Transverse colon (tissue), 4 donors: Measurements from ENCODE around the gene B4GALNT2. TPM values are rescaled to one million over a fixed set of nuclear protein-coding genes. Genes with fewer than 3 reads are reported as not detected.
"Not testable (repeated sequence)": the region's sequence is repeated elsewhere in the genome, so short reads cannot be mapped to it uniquely, and the experiment has no call there.

Experiments
- DNase-seq: peaks from one replicate; pipeline ENCODE4 v3.0.0-alpha.2; 2019
- H3K27ac ChIP-seq, 4 donors: fragments of 200-600 bp; sonication (generic); 2 replicates each; pipeline ENCODE4 v1.5.1; 2016 to 2018; ENCODE audit warnings: inconsistent platforms in 4 of 4
- H3K27me3 ChIP-seq: fragments of 200-600 bp; sonication (generic); 2 replicates; pipeline ENCODE4 v1.5.1; 2017; ENCODE audit warnings: inconsistent platforms
- H3K36me3 ChIP-seq, 4 donors: fragments of 200-600 bp; sonication (generic); 2 replicates each; pipeline ENCODE4 v1.5.1; 2017 to 2019; ENCODE audit warnings: inconsistent platforms in 4 of 4
- H3K4me1 ChIP-seq, 4 donors: fragments of 200-600 bp; sonication (generic); 2 replicates each; pipeline ENCODE4 v1.5.1; 2017 to 2020; ENCODE audit warnings: inconsistent platforms in 4 of 4
- H3K4me3 ChIP-seq, 4 donors: fragments of 200-600 bp; sonication (generic); 1 replicate in 1 of 4; 2 replicates in 3 of 4; pipeline versions ENCODE4 v1.5.1 to v1.6.1; 2017 to 2019; ENCODE audit warnings: inconsistent platforms in 4 of 4
- H3K9me3 ChIP-seq, 2 donors: fragments of 200-600 bp; sonication (generic); 2 replicates each; pipeline ENCODE4 v1.5.1; 2017 to 2019; ENCODE audit warnings: inconsistent platforms in 2 of 2
- CTCF ChIP-seq, 5 experiments: fragments of 200-600 bp in 3 of 5; fragments of 450-650 bp in 2 of 5; sonication (generic) in 3 of 5; IDR thresholded peaks; 1 replicate in 2 of 5; 2 replicates in 3 of 5; pipeline ENCODE4 v1.5.1; 2016 to 2017; ENCODE audit warnings: antibody characterized with exemption in 5 of 5, inconsistent platforms in 3 of 5, mild to moderate bottlenecking in 2 of 5, moderate library complexity in 1 of 5
- EP300 ChIP-seq: sonication (generic); formaldehyde crosslinking; IDR thresholded peaks from one replicate; pipeline ENCODE4 v1.6.1; 2017; ENCODE audit warnings: antibody characterized with exemption, low read depth
- POLR2A ChIP-seq: fragments of 450-650 bp; IDR thresholded peaks from one replicate; pipeline ENCODE4 v1.6.1; 2016; ENCODE audit warnings: antibody characterized with exemption, mild to moderate bottlenecking, moderate library complexity
- POLR2AphosphoS5 ChIP-seq, 3 donors: sonication (generic); formaldehyde crosslinking; IDR thresholded peaks; one replicate each; pipeline ENCODE4 v1.6.1; 2016; ENCODE audit warnings: antibody characterized with exemption in 3 of 3
- WGBS, 2 donors: methylation state at CpG; one replicate each; pipeline ENCODE4 v1.1.5; 2018; ENCODE audit warnings: low coverage in 1 of 2; 5-methylcytosine and 5-hydroxymethylcytosine counted together
- in situ Hi-C, 4 donors: fragments of 200-750 bp; cut with MboI; loops; one replicate each; pipeline versions ENCODE4 v1.15.0 to v1.15.1; 2017; ENCODE audit warnings: low sequenced_read_pairs in 3 of 4, low pct_ligation_motif_present in 1 of 4, low pct_unique_long_range_greater_than_20kb in 1 of 4
- intact Hi-C: fragments of 100-400 bp; cut with DNase I; formaldehyde crosslinking; loops from one replicate; pipeline ENCODE4 v1.15.1; 2023; ENCODE audit warnings: low total_unique reads
- total RNA-seq, 4 donors: library from RNA; depleted of rRNA; stranded (reverse); fragments of >200 nt; gene quantifications; one replicate each; pipeline ENCODE4 v1.1.0, GENCODE V29; 2016

The B4GALNT2 gene
- total RNA-seq, 4 donors from 2014 or later, result 19.8 to 75.9 (median 47.3) TPM

- Histone ChIP-seq H3K4me3 (no peak overlapping the region), H3K36me3 (no peaks in the 10 kb centered on the region), H3K27me3 (peaks cover 5% of the 10 kb centered on the region), H3K4me1 (peaks cover 0 to 16% (median 7%) of the 10 kb centered on the region in 4 donors), H3K27ac (peak overlapping the region in 3 of 4 donors; percentile 21 to 45 (median 31)), H3K9me3 (no peaks in the 10 kb centered on the region)
- TF ChIP-seq CTCF (IDR thresholded peaks at IDR 0.05), result no peak
- no peak for TF ChIP-seq EP300
- TF ChIP-seq POLR2AphosphoS5 (IDR thresholded peaks at IDR 0.05), result no peak
- no peak for TF ChIP-seq POLR2A
- in situ Hi-C loops, result no loop called here
- no peak for DNase-seq
- intact Hi-C loops, result no loop called here
These were observed 32.0 kb upstream of the B4GALNT2 start for GRCh38 chr17:49100601-49101000.

- H3K27me3 ChIP-seq, result peaks cover 5% of the 10 kb centered on the region
- no peaks in the 10 kb centered on the region for H3K9me3 ChIP-seq
- DNase-seq, result no peak
- in situ Hi-C loops (no loop called here), intact Hi-C loops (no loop called here)
- H3K4me3 ChIP-seq, result no peak overlapping the region
- TF ChIP-seq POLR2A, result no peak
- TF ChIP-seq POLR2AphosphoS5 (IDR thresholded peaks at IDR 0.05), result no peak
- TF ChIP-seq EP300, result no peak
- TF ChIP-seq CTCF (IDR thresholded peaks at IDR 0.05), result no peak
- WGBS, 2 donors, result 51% methylated on average over 4 of the region's 4 CpGs; no CpG with 5 or more reads in 1 of the 2 donors
- H3K36me3 ChIP-seq, result no peaks in the 10 kb centered on the region
- H3K27ac ChIP-seq, result peak overlapping the region in 3 of 4 donors; percentile 21 to 45 (median 31)
- peaks cover 0 to 16% (median 7%) of the 10 kb centered on the region in 4 donors for H3K4me1 ChIP-seq
These were observed 31.5 kb upstream of the B4GALNT2 start for GRCh38 chr17:49101054-49101534.

GRCh38 chr17:49103360-49103759 lies 29.2 kb upstream of the B4GALNT2 start:
- H3K9me3 ChIP-seq, H3K27me3 ChIP-seq, H3K4me3 ChIP-seq, DNase-seq, in situ Hi-C loops, H3K36me3 ChIP-seq, H3K27ac ChIP-seq, intact Hi-C loops: not testable (repeated sequence)
- H3K4me1 ChIP-seq, result peaks cover 0 to 16% (median 7%) of the 10 kb centered on the region in 4 donors
- 91 to 100% methylated on average over 2 to 14 of the region's 14 CpGs for WGBS, 2 donors

- no peak for DNase-seq
- H3K4me1 ChIP-seq, result peaks cover 0 to 16% (median 7%) of the 10 kb centered on the region in 4 donors
- peaks cover 5% of the 10 kb centered on the region for H3K27me3 ChIP-seq
- H3K9me3 ChIP-seq, result no peaks in the 10 kb centered on the region
- intact Hi-C loops, result no loop called here
- 86 to 100% methylated on average over 2 to 8 of the region's 8 CpGs for WGBS, 2 donors
- H3K27ac ChIP-seq, result no peak overlapping the region
- in situ Hi-C loops, result no loop called here
- H3K36me3 ChIP-seq, result no peaks in the 10 kb centered on the region
- H3K4me3 ChIP-seq, result no peak overlapping the region
- TF ChIP-seq CTCF (IDR thresholded peaks at IDR 0.05) (no peak), POLR2AphosphoS5 (IDR thresholded peaks at IDR 0.05) (no peak), EP300 (no peak), POLR2A (no peak)
These were observed 28.0 kb upstream of the B4GALNT2 start for GRCh38 chr17:49104511-49105074.
